Cardiac muscle cell (in vitro differentiated cells and primary cell): Measurements from ENCODE around the gene VAX1. TPM values are rescaled to one million over a fixed set of nuclear protein-coding genes. Genes with fewer than 3 reads are reported as not detected.

Experiments used
- DNase-seq, 2 donors: peaks; one replicate each; pipeline versions ENCODE4 v3.0.0 to v3.0.0-alpha.2; 2010 to 2017; ENCODE audit warnings: low read depth in 1 of 2, low spot score in 1 of 2
- H3K27ac ChIP-seq: fragments of 200-600 bp; sonication (generic); 2 replicates; pipeline ENCODE4 v1.5.1; 2016
- H3K27me3 ChIP-seq: fragments of 200-600 bp; sonication (generic); 2 replicates; pipeline ENCODE4 v1.6.0; 2016; ENCODE audit warnings: control low read depth
- H3K36me3 ChIP-seq: fragments of 200-600 bp; sonication (generic); 2 replicates; pipeline ENCODE4 v1.5.1; 2016; ENCODE audit warnings: control low read depth
- H3K4me1 ChIP-seq: fragments of 200-600 bp; sonication (generic); 2 replicates; pipeline ENCODE4 v1.8.1; 2017; ENCODE audit warnings: low read depth, mild to moderate bottlenecking, mixed run types
- H3K4me3 ChIP-seq: fragments of 200-600 bp; sonication (generic); 2 replicates; pipeline ENCODE4 v1.5.1; 2016; ENCODE audit warnings: mild to moderate bottlenecking
- H3K9me3 ChIP-seq: fragments of 200-600 bp; sonication (generic); 2 replicates; pipeline ENCODE4 v1.5.1; 2017; ENCODE audit warnings: low read depth, mild to moderate bottlenecking, control low read depth
- CTCF ChIP-seq: IDR thresholded peaks from 2 replicates; pipeline ENCODE4 v1.5.1; 2012; ENCODE audit warnings: low read depth, mild to moderate bottlenecking, low read length
- polyA plus RNA-seq: library from polyadenylated mRNA; unstranded; fragments of >200 nt; fragmentation: Nextera tagmentation; extraction: Ambion mirVana; gene quantifications from 2 replicates; pipeline ENCODE4 v1.2.1, GENCODE V29; 2016
- total RNA-seq: library from RNA; depleted of rRNA; stranded (reverse); fragments of >200 nt; gene quantifications from 2 replicates; pipeline ENCODE4 v1.2.3, GENCODE V29; 2016

The VAX1 gene
- total and polyA plus RNA-seq, 2 experiments from 2014 or later = not detected

- no peaks in the 10 kb centered on the region for H3K36me3 ChIP-seq
- no peaks in the 10 kb centered on the region for H3K9me3 ChIP-seq
- no peak overlapping the region for H3K4me3 ChIP-seq
- no peak overlapping the region for H3K27ac ChIP-seq
- peaks cover 32% of the 10 kb centered on the region for H3K27me3 ChIP-seq
- no peaks in the 10 kb centered on the region for H3K4me1 ChIP-seq
- TF ChIP-seq CTCF = peak; percentile 42
- peak in 1 of 2 donors; percentile 6 for DNase-seq
Observed at GRCh38 chr10:117112220-117112619, 25.9 kb downstream of the VAX1 start.

GRCh38 chr10:117107238-117107637 is 30.8 kb downstream of the VAX1 start:
- TF ChIP-seq CTCF = no peak

GRCh38 chr10:117096599-117097201 is 41.4 kb downstream of the VAX1 start:
- no peak overlapping the region for H3K27ac ChIP-seq
- H3K4me3 ChIP-seq = no peak overlapping the region
- TF ChIP-seq CTCF = no peak
- H3K36me3 ChIP-seq = no peaks in the 10 kb centered on the region
- H3K4me1 ChIP-seq = no peaks in the 10 kb centered on the region
- no peaks in the 10 kb centered on the region for H3K9me3 ChIP-seq
- no peak for DNase-seq
- H3K27me3 ChIP-seq = no peaks in the 10 kb centered on the region

More at GRCh38 chr10:117107238-117107637, 30.8 kb downstream of the VAX1 start:
- Histone ChIP-seq H3K36me3 (no peaks in the 10 kb centered on the region), H3K27me3 (no peaks in the 10 kb centered on the region), H3K4me3 (no peak overlapping the region), H3K9me3 (no peaks in the 10 kb centered on the region), H3K4me1 (no peaks in the 10 kb centered on the region), H3K27ac (no peak overlapping the region)
- DNase-seq = no peak

GRCh38 chr10:117094856-117095255 is 43.2 kb downstream of the VAX1 start:
- H3K27me3 ChIP-seq = no peaks in the 10 kb centered on the region
- TF ChIP-seq CTCF = no peak
- H3K27ac ChIP-seq = no peak overlapping the region
- no peaks in the 10 kb centered on the region for H3K4me1 ChIP-seq
- no peak overlapping the region for H3K4me3 ChIP-seq
- H3K36me3 ChIP-seq = no peaks in the 10 kb centered on the region
- H3K9me3 ChIP-seq = no peaks in the 10 kb centered on the region
- no peak for DNase-seq

GRCh38 chr10:117092386-117092785 is 45.7 kb downstream of the VAX1 start:
- no peaks in the 10 kb centered on the region for H3K36me3 ChIP-seq
- peaks cover 3% of the 10 kb centered on the region for H3K27me3 ChIP-seq
- no peaks in the 10 kb centered on the region for H3K4me1 ChIP-seq
- no peaks in the 10 kb centered on the region for H3K9me3 ChIP-seq
- TF ChIP-seq CTCF = no peak
- no peak overlapping the region for H3K27ac ChIP-seq
- no peak for DNase-seq
- no peak overlapping the region for H3K4me3 ChIP-seq
